ENCODE results near the gene ADGRD1.
"Not testable (repeated sequence)": the region's sequence is repeated elsewhere in the genome, so short reads cannot be mapped to it uniquely, and the experiment has no call there.

Gene ADGRD1

GRCh38 chr12:130988751-130989150 is 35.0 kb downstream of the ADGRD1 start:
- no peak for DNase-seq

GRCh38 chr12:130989391-130989790 is 35.7 kb downstream of the ADGRD1 start:
- no peak for DNase-seq

GRCh38 chr12:130990034-130990433 is 36.3 kb downstream of the ADGRD1 start:
- no peak for DNase-seq

GRCh38 chr12:130992448-130992847 is 38.7 kb downstream of the ADGRD1 start:
- DNase-seq: no peak

- DNase-seq: no peak
Observed at GRCh38 chr12:130992979-130993538, 39.4 kb downstream of the ADGRD1 start.

- no peak for DNase-seq
Observed at GRCh38 chr12:130993759-130994670, 40.3 kb downstream of the ADGRD1 start.

- DNase-seq: peak; percentile 24
Observed at GRCh38 chr12:130994821-130995375, 41.2 kb downstream of the ADGRD1 start.

- DNase-seq: not testable (repeated sequence)
Observed at GRCh38 chr12:130995386-130995969, 41.8 kb downstream of the ADGRD1 start.

- no peak for DNase-seq
Observed at GRCh38 chr12:130998136-130998535, 44.4 kb downstream of the ADGRD1 start.

- DNase-seq: peak; percentile 41
Observed at GRCh38 chr12:131000000-131000486, 46.3 kb downstream of the ADGRD1 start.

GRCh38 chr12:131001493-131001892 is 47.8 kb downstream of the ADGRD1 start:
- DNase-seq: no peak

GRCh38 chr12:131002216-131002631 is 48.5 kb downstream of the ADGRD1 start:
- DNase-seq: no peak

- no peak for DNase-seq
Observed at GRCh38 chr12:131003036-131003715, 49.5 kb downstream of the ADGRD1 start.

GRCh38 chr12:131003716-131004045 is 50.0 kb downstream of the ADGRD1 start:
- DNase-seq: no peak

- no peak for DNase-seq
Observed at GRCh38 chr12:131004166-131004565, 50.5 kb downstream of the ADGRD1 start.

GRCh38 chr12:131005161-131006035 is 51.7 kb downstream of the ADGRD1 start:
- peak; percentile 13 for DNase-seq

- DNase-seq: no peak
Observed at GRCh38 chr12:131006036-131006735, 52.5 kb downstream of the ADGRD1 start.

GRCh38 chr12:131007031-131007739 is 53.5 kb downstream of the ADGRD1 start:
- no peak for DNase-seq

- DNase-seq: no peak
Observed at GRCh38 chr12:131007740-131008117, 54.0 kb downstream of the ADGRD1 start.

GRCh38 chr12:131008131-131008912 is 54.6 kb downstream of the ADGRD1 start:
- DNase-seq: no peak

Measured in hematopoietic multipotent progenitor cell treated with erythropoietin and hydrocortisone succinate and interleukin-3 and kit ligand, for 4 days (in vitro differentiated cells).